GM21381 (cell line): Measurements from ENCODE around the gene WFDC6.

ENCODE experiments used
- ATAC-seq: cut with Tn5 transposase; IDR thresholded peaks from one replicate; pipeline ENCODE4 v1.9.1; 2021; ENCODE audit warnings: mild to moderate bottlenecking, moderate library complexity; ENCODE audit not compliant: unreplicated experiment

Gene WFDC6

DNA sequence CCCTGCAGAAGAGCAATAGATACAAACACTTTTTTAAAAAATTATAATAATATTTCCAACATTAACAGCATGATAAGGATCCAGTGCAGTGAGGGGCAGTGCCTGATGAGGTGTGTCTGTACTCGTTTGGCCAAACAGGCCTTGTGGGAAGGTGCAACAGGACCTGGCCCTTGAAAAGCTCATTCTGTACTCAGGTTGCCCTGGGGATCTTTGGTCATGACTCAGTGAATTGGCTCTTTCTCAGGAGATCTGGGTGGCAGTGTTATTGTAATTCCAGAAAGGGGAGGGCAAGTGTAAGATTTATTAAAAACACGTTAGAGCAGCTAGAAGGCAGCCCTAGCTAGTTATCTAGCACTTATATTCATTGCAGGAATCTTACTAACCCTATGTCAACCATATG lies 21.0 kb downstream of the WFDC6 start:
- no peak for ATAC-seq

DNA sequence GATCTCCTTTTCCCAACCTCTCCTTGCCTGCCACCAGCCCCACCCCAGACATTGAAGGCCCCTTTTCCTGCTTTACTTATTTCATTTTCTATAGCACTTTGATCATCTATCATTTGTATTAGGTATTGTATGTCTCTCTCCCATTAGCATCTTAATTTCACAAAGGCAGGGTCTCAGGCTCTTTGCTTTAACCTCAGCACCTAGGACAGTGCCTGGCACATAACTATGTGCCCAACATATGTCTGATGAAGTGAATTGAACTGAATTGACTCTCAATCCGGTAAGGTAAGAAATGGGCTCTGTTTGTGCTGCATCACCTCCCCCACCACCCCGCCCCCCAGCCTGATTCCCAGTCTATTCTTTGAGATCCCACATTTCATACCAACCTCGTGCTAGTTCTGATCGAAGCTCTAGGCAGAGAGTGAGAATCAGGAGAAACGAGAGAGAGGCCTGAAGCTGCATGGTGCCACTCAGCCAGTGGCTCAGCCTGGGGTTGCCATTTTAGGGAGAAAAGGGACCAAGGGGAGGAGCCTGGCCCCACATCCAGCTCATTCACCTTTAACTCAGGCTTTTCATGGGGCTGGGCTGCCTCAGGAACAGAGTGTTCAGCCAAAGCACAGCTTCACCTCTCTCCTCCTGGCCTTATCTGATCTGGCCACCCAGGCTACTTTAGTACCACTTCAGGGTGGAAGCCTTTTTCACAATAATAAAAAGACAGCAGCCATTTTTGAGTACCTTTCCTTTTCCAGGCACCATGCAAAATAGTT lies 24.0 kb downstream of the WFDC6 start, which contains the start of gene SPINT3:
TSS of gene SPINT3 (minus strand) at position 476 of the 767 bp plus-strand sequence. CDS start at position 462, 14 bp downstream.
- no peak for ATAC-seq

DNA sequence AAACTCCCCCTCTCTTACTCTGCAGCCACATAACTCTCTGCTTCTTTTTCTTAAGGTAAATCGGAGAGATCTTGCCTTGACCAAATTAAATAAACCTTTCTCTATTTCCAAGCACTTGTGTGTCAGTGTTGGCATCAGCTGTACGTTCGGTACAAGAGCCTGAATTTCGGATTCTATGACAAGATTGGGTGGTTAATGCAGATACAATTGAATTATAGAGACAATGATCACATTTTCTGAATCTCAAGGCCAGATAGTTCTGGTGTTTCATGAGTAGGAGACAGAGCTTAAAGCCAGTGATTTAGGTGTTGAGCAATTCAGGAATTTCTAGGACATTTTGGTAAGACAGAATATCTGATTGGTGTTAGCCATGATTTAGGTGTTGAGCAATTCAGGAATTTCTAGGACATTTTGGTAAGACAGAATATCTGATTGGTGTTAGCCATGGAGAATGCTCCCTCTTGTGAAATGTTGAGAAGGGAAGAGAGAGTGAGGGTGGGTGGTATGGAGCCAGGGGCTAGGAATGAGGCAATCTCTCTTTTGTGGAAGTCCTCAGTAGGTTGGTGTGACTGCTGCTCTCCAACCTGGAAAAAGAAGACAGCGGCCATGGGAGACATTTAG lies 28.9 kb downstream of the WFDC6 start:
- no peak for ATAC-seq

DNA sequence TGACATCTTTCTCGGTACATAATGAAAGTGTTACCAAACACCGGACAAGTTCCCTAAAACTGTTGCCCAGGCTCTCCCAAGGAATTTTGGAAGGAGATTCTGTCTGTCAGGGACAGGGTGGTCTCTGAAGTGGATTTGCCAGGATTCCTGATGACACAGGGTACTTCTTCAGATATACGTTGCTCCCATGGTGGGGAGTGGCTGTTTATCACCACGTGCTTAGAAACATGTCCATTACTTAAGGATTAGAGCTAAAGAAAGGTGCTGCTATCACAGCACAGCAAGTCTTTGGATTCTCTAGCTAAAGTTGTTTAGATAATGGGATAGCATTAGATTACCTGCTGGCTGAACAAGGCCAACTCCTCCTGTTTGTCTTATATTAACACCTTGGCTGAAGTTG lies 30.2 kb downstream of the WFDC6 start:
- ATAC-seq: no peak

DNA sequence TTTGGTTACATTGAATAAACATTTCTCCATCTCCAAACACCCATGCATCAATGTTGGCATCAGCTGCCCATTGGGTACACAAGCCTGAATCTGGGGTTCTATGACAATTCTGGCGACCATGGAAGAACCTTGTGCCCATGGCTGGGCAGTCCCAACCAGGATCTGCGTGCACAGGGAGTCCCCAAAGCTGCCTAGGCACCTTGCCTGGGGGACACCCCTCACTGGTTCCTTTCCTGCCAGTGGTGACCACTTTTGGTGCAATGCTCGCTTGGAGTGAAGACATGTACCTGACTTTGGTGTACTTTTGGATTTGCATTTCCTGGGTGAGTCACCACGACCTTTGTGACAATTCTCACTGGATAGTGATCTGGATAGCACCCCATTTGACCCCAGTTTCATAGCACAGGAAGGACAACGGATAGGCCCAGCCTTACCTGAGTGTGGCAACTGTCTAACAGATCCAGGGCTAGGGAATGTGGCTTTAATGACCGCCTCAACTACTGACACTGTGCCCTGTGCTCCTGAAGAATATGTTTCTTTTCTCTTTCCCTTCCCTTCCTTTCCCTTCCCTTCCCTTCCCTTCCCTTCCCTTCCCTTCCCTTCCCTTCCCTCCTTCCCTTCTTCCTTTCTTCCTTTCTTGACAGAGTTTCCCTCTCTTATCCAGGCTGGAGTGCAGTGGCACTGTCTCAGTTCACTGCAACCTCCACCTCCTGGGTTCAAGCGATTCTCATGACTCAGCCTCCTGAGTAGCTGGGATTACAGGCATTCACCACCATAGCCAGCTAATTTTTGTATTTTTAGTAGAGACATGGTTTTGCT lies 31.0 kb downstream of the WFDC6 start:
- ATAC-seq: no peak

DNA sequence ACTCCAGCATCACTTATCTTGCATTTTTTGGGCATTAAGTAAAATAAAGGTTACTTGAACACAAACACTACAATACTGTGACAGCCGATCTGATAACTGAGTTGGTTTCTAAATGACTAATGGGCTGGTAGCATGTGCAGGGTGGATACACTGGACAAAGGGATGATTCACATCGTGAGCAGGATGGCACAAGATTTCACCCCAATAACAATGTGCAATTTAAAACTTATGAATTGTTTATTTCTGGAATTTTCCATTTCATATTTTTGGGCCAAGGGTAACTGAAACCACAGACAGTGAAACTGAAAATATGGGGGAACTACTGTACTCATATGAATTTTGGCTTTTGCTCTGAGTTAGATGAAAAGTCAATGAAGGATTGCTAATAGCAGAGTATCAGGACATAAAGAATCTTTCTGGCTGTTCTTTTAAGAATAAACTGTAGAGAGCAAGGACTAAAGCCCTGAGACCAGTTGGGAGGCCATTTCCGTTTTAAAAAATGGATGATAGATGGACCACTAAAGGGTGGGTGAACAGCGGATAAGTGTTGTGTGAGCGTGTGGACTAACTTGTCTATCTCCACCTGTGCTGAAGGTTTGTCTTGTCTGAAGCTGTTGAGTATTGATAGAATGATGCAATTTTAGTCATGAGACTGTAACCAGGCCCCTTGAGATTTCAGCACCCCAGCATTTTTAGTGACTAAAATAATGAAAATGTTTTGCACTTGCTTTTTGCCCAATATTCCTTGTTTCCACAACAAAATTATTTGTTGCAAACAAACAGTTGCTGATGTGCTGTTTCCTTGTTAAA lies 32.1 kb downstream of the WFDC6 start:
- ATAC-seq: no peak

DNA sequence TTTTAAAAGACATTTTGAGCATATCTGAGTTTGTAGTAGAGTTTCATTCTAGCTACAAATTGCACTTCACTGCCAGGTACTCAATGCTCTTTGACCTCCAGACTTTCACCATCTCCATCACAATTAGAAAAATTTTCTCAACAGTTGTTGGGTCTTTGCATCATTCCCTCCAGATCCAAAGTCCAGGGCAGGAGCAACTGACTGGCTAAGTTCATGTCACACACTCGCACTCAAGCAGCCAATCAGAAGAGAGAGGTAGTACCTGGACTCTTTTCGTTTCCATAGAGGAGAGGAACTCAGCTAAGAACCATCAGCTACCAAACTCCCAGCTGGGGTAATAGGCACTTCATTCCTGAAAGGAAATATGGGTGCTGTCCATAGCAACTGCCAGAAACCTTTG lies 32.9 kb downstream of the WFDC6 start:
- ATAC-seq: no peak

DNA sequence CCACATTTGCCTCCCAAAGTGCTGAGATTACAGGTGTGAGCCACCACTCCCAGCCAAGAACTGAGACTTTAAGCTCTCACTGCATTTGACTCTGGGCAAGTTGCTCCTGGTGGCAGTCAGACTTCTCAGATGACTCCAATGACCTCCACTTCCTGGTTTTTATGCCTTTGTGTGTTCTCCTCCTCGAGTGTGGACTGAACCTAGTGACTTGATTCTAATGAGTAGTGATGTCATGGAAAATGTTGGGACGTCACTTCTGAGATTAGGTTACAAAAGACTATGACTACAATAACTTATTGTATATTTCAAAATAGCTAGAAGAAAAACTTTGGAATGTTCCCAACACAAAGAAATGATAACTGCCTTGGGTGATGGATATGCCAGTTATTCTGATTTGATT lies 35.9 kb downstream of the WFDC6 start:
- ATAC-seq: no peak

DNA sequence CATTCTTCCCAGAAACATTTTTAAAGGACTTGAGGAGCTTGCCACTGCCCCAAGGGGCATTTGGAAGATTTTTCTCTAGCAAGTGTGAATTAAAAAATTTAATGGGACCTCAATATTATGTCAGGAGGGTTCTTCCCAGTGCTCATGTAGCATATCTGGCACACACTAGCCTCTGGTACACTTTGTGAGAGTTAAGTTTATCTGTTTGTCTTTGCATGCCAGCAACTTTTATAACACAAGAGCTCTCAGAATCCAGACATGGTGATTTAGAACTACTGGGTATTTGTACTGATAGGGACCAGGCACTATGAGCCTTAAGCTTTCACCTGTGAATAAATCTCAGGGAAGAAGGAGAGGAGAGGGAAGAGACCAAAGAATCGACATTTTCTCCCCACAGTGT lies 36.7 kb downstream of the WFDC6 start:
- ATAC-seq: no peak

DNA sequence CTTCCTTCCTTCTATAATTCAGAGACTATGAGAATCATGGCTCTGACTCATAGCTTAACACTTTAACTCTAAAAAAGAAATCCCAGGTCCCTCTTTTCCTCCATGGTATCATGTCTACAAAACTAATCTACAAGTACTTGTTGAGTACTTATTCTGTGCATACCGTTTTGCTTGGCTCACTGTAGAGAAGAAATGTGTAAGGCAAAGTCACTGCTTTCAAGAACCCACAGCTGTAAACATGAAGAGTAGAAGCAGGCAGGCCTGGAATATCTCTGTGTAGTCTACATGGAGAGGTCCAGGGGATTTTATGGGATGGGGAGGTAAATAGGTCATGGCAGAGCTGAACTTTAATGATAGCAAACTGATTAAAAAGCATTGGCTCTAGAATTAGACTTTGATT lies 37.7 kb downstream of the WFDC6 start:
- ATAC-seq: no peak

DNA sequence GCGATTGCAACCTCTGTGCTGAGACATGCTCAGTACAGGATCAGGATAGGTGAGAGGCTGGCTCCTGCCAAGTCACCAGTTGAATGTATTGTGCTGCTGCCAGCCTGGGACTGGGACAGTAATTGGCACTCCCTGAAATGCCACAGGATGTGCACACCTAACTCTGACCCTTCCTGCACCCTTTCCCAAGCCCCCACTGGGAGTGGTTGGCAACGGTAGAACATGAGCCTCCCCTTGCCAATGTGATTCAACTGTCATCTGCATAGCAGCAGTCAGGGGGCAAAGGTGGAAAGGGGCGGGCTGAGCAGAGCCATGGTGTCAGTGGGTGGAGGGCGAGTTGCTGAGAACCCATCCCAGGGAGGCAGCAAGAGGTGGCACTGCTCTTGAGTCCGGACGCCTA lies 39.3 kb downstream of the WFDC6 start:
- ATAC-seq: no peak

DNA sequence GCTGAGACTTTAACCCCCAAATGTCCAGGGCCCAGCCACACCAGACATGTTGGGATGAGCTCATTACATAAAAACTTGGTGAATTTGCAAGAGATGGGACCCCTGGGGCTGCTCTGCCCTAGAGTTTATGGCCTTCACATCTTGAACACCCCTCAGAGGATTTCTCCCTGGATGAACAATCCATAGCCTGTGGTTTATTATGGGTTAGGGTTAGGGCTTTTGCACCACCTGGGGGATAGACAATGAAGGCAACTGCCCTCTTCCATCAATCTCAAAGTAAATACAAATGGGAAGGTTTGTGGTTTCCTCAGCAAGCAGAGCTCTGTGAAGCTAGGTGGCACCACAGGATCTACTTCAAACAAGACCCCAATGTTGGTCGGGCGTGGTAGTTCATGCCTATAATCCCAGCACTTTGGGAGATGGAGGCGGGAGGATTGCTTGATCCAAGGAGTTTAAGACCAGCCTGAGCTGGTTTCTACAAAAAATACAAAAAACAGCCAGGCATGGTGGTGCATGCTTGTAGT lies 41.2 kb downstream of the WFDC6 start:
- ATAC-seq: no peak

DNA sequence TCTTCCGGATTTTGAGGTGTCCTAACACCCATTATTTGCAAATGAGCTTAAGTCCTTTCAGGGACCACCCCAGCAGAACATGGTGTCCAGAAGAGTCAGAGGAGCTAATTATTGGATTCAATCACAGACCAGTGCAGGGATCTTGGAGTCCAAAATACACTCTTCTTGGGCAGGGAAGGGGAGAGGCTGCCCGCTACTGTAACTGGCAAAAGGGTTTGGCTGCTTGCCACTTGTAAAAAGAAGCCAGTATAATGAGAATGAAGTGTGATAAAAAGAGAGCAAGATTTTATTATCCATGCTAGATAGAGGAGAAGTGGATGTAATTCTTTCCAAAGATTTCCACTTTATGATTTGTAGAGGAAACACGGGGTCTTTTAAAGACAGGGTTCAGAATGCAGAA lies 43.1 kb downstream of the WFDC6 start:
- ATAC-seq: no peak

DNA sequence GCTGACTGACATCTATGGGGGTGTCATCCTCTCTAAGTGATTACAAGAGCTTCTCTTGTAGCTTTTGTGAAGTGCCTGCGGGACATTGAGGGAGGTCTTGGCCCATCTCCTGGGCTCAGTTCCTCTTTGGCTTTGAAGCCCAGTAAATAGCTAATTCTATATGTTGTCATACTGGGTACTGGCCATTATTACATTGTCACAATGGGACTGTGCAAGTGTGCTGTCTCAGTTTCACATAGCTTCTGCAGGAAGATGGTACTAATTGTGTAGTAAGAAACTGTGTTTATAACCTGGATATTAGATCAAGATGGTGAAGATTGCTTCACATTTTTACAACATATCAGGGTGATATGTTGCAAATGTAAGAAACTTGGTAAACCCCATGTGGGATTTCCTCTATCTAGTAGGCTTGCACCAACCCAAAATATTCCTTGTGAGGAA lies 43.8 kb downstream of the WFDC6 start:
- ATAC-seq: no peak

DNA sequence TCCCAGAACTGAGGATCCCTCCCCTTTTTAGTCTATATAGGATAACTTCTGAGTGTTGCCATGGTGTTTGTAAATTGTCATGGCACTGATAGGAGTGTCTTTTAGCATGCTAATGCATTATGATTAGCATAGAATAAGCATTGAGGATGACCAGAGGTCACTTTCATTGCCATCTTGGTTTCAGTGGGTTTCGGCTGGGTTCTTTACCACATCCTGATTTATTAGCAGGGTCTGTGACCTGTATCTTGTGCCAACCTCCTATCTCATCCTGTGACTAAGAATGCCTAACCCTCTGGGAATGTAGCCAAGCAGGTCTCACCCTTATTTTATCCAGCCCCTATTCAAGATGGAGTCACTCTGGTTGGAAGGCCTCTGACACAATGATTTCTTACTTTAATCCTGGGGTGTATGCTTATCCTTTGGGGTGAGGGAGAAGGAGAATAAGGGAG lies 50.2 kb downstream of the WFDC6 start:
- no peak for ATAC-seq

DNA sequence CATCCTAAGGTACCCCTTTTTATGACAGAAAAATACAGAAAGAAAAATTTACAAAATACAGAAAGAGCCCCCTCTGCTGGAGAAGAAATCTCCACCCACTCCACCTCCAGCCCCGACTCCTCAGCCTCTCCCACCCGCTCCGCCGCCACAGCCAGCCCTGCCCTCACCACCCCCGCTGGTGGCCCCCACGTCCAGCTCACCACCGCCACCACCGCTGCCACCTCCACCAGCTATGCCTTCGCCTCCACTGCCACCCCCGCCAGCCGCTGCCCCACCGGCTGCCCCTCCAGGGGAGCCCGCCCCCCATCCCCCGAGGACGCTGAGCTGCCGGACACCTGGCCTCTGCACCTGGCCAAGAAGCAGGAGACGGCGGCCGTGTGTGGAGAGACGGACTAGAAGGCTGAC lies 52.0 kb downstream of the WFDC6 start:
- no peak for ATAC-seq

DNA sequence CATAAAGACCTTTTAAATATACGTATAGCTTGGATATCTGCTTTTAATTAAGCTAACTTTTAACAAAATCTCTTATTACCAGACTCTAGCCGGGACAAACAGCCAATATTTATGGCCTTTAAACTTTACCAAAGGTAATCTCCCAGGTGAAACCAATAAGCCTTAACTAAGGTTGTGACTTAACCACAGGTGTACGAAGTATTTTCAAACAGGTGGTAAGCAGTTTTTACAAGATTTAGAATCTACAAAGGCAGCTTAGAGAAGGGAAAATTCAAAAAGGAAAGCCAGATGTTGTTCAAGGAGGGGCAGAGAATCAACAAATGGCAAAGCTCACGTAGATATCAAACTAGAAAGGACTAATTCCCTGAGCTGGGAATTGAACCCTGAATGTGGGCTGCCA lies 53.9 kb downstream of the WFDC6 start:
- ATAC-seq: no peak

DNA sequence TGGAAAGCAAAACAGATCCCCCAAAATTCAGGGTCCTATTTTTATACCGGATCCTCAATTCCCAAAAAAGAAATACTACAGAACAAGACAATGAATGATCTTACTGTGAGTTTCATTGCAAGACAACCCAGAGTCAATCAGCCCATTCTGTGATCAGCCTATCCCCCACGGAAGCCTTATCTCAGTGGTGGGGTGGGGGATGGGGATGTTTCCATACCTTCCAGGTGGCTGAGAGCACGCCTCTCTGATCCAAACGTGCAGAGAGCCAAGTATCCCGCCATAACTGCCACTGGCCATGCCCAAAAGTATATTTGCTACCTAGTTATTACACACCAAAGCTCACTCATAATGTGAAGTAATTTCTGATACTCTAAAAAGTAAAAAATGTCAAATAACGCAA lies 54.6 kb downstream of the WFDC6 start:
- no peak for ATAC-seq
